HL-60/S4 treated with retinoic acid at 250 ng/mL for 4 days and 3 days (cell line): Measurements from ENCODE around the gene SYK.

Source experiments
- in situ Hi-C: fragments of 300-500 bp; cut with MboI; formaldehyde crosslinking; loops from 2 replicates; pipeline ENCODE4 v1.7.0; 2022; ENCODE audit warnings: low sequenced_read_pairs

The SYK gene

DNA sequence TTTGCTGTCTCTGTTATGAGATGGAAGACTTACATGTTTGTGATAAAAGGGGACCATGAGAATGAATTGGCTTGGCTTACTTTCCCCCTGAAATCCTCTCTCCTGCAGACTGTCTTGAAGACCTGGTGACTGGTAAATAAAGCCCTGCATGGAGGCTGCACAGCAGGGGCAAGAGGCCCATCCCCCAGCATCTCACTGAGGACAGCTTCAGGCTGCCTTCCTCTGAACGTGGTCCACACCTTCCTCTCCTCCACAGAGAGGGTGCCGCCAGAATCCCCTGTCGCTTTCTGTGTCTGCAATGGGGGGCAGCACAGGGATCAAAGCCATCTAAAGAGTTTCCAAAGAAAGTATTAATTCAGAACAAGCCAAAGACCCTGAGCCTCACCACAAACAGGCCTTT is 94.6 kb downstream of the SYK start:
- in situ Hi-C loops = no loop called here

DNA sequence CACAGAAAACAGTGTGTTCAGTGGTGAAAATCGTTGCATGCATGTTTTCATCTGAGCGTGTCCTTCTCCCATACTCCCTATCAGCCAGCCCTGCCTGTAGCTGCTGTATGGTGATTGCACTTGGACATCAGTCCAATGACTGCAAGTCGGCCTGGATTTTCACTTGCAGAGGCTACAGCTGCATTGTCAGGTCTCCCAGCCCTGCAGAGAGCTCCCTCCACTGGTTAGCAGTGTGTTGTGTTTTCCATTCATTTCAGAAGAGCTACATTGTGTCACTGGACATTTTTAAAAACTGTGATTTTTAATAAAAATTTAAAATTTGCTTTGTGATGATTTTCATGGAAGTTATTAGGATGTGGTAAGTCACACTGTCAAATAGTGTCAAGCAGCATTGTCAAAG is 96.6 kb downstream of the SYK start:
- in situ Hi-C loops = no loop called here

- in situ Hi-C loops = no loop called here
Measured at GRCh38 chr9:90899287-90899686, 97.7 kb downstream of the SYK start.

- in situ Hi-C loops = loop anchor here (25.0 kb wide), 1 partner anchor 537 kb away; no protein-coding TSS in a partner anchor
Measured at GRCh38 chr9:90900130-90900529, 98.5 kb downstream of the SYK start.

GRCh38 chr9:90901933-90902332 is 100.3 kb downstream of the SYK start:
- in situ Hi-C loops = loop anchor here (25.0 kb wide), 1 partner anchor 535 kb away; no protein-coding TSS in a partner anchor

GRCh38 chr9:90903766-90904424 is 102.3 kb downstream of the SYK start:
- in situ Hi-C loops = loop anchor here (25.0 kb wide), 1 partner anchor 533 kb away; no protein-coding TSS in a partner anchor

GRCh38 chr9:90904706-90905478 is 103.3 kb downstream of the SYK start:
- in situ Hi-C loops = loop anchor here (25.0 kb wide), 1 partner anchor 532 kb away; no protein-coding TSS in a partner anchor

- in situ Hi-C loops = loop anchor here (25.0 kb wide), 1 partner anchor 531 kb away; no protein-coding TSS in a partner anchor
Measured at GRCh38 chr9:90905822-90906221, 104.2 kb downstream of the SYK start.

- in situ Hi-C loops = loop anchor here (25.0 kb wide), 1 partner anchor 531 kb away; no protein-coding TSS in a partner anchor
Measured at GRCh38 chr9:90906316-90907055, 104.9 kb downstream of the SYK start.

DNA sequence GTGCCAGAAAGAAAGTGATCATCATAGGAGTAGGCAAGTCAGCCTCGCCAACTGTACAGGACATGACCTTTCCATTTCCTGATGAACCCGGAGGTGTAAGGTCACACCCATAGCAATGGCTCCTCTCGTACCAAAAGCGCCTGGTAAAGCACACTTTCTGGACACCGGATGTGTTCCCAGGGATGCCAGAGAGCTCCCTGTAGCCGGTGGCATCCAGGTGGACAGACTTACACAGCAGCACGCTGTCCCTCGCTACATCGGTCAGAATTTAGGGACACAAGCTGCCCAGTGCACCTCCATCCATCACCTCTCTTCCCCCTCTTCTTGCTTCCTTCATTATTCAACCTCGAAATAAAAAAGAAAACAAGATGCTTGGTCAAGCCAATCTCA is 105.4 kb downstream of the SYK start:
- in situ Hi-C loops = loop anchor here (25.0 kb wide), 1 partner anchor 530 kb away; no protein-coding TSS in a partner anchor

GRCh38 chr9:90907790-90908189 is 106.2 kb downstream of the SYK start:
- in situ Hi-C loops = loop anchor here (25.0 kb wide), 1 partner anchor 530 kb away; no protein-coding TSS in a partner anchor

GRCh38 chr9:90909225-90909624 is 107.6 kb downstream of the SYK start:
- in situ Hi-C loops = loop anchor here (25.0 kb wide), 1 partner anchor 528 kb away; no protein-coding TSS in a partner anchor

DNA sequence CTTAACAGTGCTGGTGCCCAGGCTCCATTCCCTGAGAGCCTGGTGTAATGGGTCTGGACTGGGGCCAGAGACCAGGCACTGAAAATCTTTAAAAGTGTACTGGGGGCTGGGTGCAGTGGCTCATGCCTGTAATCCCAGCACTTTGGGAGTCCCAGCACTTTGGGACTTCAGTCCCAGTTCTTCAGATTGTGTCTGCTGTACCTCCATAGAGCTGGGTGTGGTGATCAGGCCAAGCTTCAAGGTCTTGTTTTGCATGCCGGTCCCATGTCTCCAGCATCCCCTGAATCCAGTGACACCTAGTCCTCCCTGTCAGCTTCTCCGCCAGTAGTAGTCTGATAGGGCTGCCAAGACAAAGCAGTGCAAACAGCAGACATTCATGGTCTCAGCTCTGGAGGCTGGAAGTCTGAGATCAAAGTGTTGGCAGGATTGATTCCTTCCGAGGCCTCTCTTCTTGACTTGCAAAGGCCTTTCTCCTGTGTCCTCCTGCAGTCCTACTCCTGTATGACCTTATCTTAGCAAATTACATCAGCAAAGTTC is 108.2 kb downstream of the SYK start:
- in situ Hi-C loops = loop anchor here (10.0 to 25.0 kb wide), 2 partner anchors 527 to 825 kb away; no protein-coding TSS in a partner anchor

GRCh38 chr9:90914196-90914595 is 112.6 kb downstream of the SYK start:
- in situ Hi-C loops = loop anchor here (10.0 to 25.0 kb wide), 2 partner anchors 523 to 821 kb away; no protein-coding TSS in a partner anchor

DNA sequence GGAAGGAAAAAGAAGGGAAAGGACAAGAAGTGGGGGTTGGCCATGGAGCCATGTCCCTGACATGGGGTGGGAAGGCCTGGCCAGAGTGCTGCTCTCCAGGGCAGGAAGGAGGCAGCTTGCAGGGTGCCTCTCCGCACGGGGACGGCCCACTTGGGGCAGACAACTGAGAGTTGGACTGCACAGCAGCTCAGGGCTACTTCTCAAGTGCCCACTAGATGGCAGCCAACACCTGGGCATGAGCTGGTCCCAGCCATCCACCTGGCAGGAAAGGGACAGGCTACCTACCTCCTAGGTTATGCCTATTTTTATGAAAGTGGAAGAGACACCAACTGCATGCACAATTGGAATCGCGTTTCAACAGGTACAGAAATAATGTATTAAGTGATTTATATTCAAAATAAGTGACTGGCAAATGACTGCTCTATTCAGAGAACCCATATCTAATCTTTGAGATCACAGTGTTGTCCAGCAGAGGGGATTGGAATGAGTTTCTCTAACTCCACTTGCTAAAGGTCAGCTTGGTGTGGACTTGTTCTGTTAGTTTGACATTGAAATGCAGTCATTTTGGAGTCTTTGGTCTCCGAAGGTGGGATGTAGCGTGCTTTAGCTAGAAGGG is 113.4 kb downstream of the SYK start:
- in situ Hi-C loops = loop anchor here (10.0 to 25.0 kb wide), 2 partner anchors 522 to 820 kb away; no protein-coding TSS in a partner anchor

DNA sequence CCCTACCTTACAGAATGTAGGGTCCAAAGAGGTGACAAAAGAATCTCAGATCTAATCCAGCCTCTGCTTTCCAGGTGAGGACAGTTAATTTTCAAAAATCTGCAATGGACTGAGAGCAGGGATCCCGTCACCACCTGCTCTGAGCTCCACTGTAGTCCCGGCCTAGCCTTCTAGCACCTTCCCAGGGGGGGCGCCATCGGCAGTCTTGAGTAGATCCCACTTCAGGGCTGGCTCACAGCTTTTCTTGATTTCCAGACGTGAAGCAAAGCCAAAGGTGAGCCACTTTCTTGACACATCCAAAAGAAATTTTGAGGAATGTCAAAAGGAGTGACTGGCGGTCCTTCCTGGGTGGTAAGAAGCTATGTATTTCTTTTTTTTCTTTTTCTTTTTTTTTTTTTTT is 114.1 kb downstream of the SYK start:
- in situ Hi-C loops = loop anchor here (10.0 to 25.0 kb wide), 2 partner anchors 522 to 819 kb away; no protein-coding TSS in a partner anchor

- in situ Hi-C loops = loop anchor here (10.0 to 25.0 kb wide), 2 partner anchors 521 to 819 kb away; no protein-coding TSS in a partner anchor
Measured at GRCh38 chr9:90916147-90916734, 114.6 kb downstream of the SYK start.

GRCh38 chr9:90919883-90920282 is 118.3 kb downstream of the SYK start:
- in situ Hi-C loops = loop anchor here (10.0 to 25.0 kb wide), 2 partner anchors 517 to 815 kb away; no protein-coding TSS in a partner anchor

GRCh38 chr9:90921104-90921503 is 119.5 kb downstream of the SYK start:
- in situ Hi-C loops = loop anchor here (25.0 kb wide), 1 partner anchor 516 kb away; no protein-coding TSS in a partner anchor
